Fibroblast of lung (primary cell): ENCODE measurements around the gene TRIM15. TPM values are rescaled to one million over a fixed set of nuclear protein-coding genes. Genes with fewer than 3 reads are reported as not detected.

Experiments
- DNase-seq, 2 donors: peaks; one replicate each; pipeline versions ENCODE4 v3.0.0 to v3.0.0-alpha.2; 2010; ENCODE audit warnings: low read depth in 2 of 2
- H2AFZ ChIP-seq: 2 replicates; pipeline ENCODE4 v1.5.1; 2012; ENCODE audit warnings: low read length, control low read depth, inconsistent platforms
- H3K27ac ChIP-seq: 2 replicates; pipeline ENCODE4 v1.5.1; 2011; ENCODE audit warnings: low read length, control low read depth; ENCODE audit not compliant: insufficient read depth
- H3K27me3 ChIP-seq: 2 replicates; pipeline ENCODE4 v1.5.1; 2011; ENCODE audit warnings: mild to moderate bottlenecking, low read length; ENCODE audit not compliant: control insufficient read depth, insufficient read depth
- H3K36me3 ChIP-seq: 2 replicates; pipeline ENCODE4 v1.5.1; 2011; ENCODE audit warnings: low read length; ENCODE audit not compliant: control insufficient read depth, insufficient read depth
- H3K4me1 ChIP-seq: 2 replicates; pipeline ENCODE4 v1.5.1; 2011; ENCODE audit warnings: low read length; ENCODE audit not compliant: control insufficient read depth, insufficient read depth; ENCODE audit errors: extremely low read depth
- H3K4me2 ChIP-seq: 2 replicates; pipeline ENCODE4 v1.5.1; 2011; ENCODE audit warnings: low read length, control low read depth; ENCODE audit not compliant: insufficient read depth; ENCODE audit errors: extremely low read depth
- H3K4me3 ChIP-seq, 4 experiments: fragments of 200-600 bp in 1 of 4; sonication (generic) in 1 of 4; replicated peaks in 1 of 4; 2 replicates each; pipeline ENCODE4 v1.5.1; 2011 to 2016; ENCODE audit warnings: low read length in 4 of 4, low read depth in 3 of 4, mild to moderate bottlenecking in 3 of 4, control low read depth in 2 of 4, inconsistent platforms in 1 of 4, mixed read lengths in 1 of 4; ENCODE audit not compliant: insufficient read depth in 1 of 4; ENCODE audit errors: control extremely low read depth in 1 of 4
- H3K79me2 ChIP-seq: 2 replicates; pipeline ENCODE4 v1.5.1; 2012; ENCODE audit warnings: mild to moderate bottlenecking, low read length, inconsistent platforms; ENCODE audit not compliant: control insufficient read depth, insufficient read depth
- H3K9ac ChIP-seq: 2 replicates; pipeline ENCODE4 v1.5.1; 2011; ENCODE audit warnings: mild to moderate bottlenecking, low read length, control low read depth; ENCODE audit not compliant: insufficient read depth
- H3K9me3 ChIP-seq: 2 replicates; pipeline ENCODE4 v1.5.1; 2012; ENCODE audit warnings: low read depth, low read length; ENCODE audit not compliant: control insufficient read depth, insufficient read depth
- H4K20me1 ChIP-seq: 2 replicates; pipeline ENCODE4 v1.5.1; 2011; ENCODE audit warnings: low read length; ENCODE audit not compliant: control insufficient read depth, insufficient read depth; ENCODE audit errors: extremely low read depth
- CTCF ChIP-seq, 2 donors: IDR thresholded peaks in 1 of 2; conservative IDR thresholded peaks in 1 of 2; 1 replicate in 1 of 2; 2 replicates in 1 of 2; pipeline ENCODE4 v1.5.1; 2011 to 2012; ENCODE audit warnings: low read length in 2 of 2, control low read depth in 1 of 2, inconsistent platforms in 1 of 2, low read depth in 1 of 2, mild to moderate bottlenecking in 1 of 2
- EZH2 ChIP-seq: IDR thresholded peaks from 2 replicates; pipeline ENCODE4 v1.5.1; 2012; ENCODE audit warnings: low read length, control low read depth, mild to moderate bottlenecking; ENCODE audit errors: missing control alignments
- polyA plus RNA-seq, 2 donors: library from polyadenylated mRNA; depleted of rRNA in 1 of 2; stranded (reverse) in 1 of 2; unstranded in 1 of 2; fragments of >200 nt; gene quantifications; 2 replicates each; pipeline ENCODE4 v1.2.1, GENCODE V29; 2011 to 2012; ENCODE audit warnings: missing spikeins in 1 of 2
- total RNA-seq: library from RNA; depleted of rRNA; stranded (reverse); fragments of >200 nt; gene quantifications from 2 replicates; pipeline ENCODE4 v1.2.1, GENCODE V29; 2014

Gene TRIM15
- total and polyA plus RNA-seq, 2 donors (not counting 1 experiment from before 2014, with no cell fraction given) = not detected

DNA sequence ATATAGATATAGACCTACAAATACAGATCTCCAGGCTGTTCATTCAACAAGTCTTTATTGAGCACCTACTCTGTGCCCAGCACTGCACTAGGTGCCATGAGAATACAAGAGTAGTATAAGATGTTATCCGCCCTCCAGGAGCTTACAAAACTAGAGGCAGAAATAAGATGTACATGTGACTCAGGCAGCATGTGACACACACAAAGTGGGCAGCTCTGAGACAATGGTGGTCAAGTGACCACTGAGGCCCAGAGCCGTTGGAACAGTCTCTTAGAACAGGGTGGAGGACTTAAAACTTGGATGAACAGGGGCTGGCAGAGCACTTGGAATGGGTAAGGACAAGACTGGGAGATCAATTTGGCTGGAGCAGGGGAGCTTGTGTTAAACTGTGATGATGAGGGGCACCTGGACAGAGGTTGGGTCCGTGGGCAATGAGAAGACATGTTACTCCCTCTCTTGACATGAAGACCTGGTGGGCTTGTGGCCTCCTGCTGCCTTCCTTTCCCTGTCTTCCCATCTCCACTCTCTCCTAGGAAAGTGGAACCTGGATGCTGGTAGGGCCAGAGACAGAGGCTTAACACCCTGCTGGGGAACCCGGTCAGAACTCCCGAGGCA lies 21.2 kb downstream of the TRIM15 start:
- no peaks in the 10 kb centered on the region for H3K9me3 ChIP-seq
- H3K79me2 ChIP-seq = no peaks in the 10 kb centered on the region
- H3K9ac ChIP-seq = no peak overlapping the region
- no peak for DNase-seq
- H3K4me1 ChIP-seq = no peaks in the 10 kb centered on the region
- TF ChIP-seq CTCF (conservative IDR thresholded peaks at IDR 0.05 in 1 of 2, IDR thresholded peaks at IDR 0.05 in 1 of 2; ENCODE audit: low read depth in 1 of 2, low read length in 2 of 2) (no peak), EZH2 (no peak)
- H3K4me3 ChIP-seq = no peak overlapping the region
- peaks cover 5% of the 10 kb centered on the region for H3K36me3 ChIP-seq
- H4K20me1 ChIP-seq = no peaks in the 10 kb centered on the region
- H3K27ac ChIP-seq = no peak overlapping the region
- H3K4me2 ChIP-seq = no peak overlapping the region
- no peak overlapping the region for H2AFZ ChIP-seq
- H3K27me3 ChIP-seq = no peaks in the 10 kb centered on the region

DNA sequence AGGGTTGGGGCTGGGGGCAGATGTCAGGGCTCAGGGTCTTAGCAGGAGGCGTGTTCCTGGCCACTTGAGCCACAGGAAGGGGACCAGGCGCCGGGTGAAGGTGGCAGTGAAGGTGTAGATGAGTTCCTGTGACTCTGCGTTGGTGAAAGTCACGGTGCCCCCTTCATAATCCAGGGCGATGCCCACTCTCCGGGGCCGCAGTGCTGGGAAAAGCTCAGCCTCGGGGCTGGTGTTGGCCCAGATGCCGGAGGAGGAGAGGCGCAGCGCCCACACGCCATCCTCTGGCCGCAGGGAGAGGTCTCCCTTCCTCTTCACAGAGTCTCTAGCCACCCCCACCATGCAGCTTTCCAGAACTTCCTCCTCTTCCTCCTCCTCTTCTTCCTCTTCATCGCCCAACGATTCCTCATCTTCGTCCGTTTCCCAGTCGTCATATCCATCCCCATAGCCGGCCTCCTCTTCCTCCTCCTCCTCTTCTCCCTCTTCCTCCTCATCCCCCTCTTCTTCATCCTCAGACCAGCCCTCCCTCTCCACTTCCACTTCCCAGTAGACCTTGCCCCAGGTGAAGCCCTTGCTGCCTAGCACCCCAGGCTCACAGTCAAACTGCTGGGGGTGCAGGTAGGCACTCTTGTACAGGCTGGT lies 22.6 kb downstream of the TRIM15 start:
- Histone ChIP-seq H4K20me1 (no peaks in the 10 kb centered on the region), H3K27me3 (no peaks in the 10 kb centered on the region), H3K9ac (no peak overlapping the region), H3K4me2 (no peak overlapping the region), H2AFZ (no peak overlapping the region), H3K36me3 (peaks cover 9% of the 10 kb centered on the region), H3K79me2 (no peaks in the 10 kb centered on the region), H3K4me3 (no peak overlapping the region), H3K27ac (no peak overlapping the region), H3K4me1 (no peaks in the 10 kb centered on the region), H3K9me3 (no peaks in the 10 kb centered on the region)
- DNase-seq = no peak
- TF ChIP-seq EZH2 = no peak
- TF ChIP-seq CTCF (conservative IDR thresholded peaks at IDR 0.05 in 1 of 2, IDR thresholded peaks at IDR 0.05 in 1 of 2; ENCODE audit: low read depth in 1 of 2, low read length in 2 of 2) = no peak

DNA sequence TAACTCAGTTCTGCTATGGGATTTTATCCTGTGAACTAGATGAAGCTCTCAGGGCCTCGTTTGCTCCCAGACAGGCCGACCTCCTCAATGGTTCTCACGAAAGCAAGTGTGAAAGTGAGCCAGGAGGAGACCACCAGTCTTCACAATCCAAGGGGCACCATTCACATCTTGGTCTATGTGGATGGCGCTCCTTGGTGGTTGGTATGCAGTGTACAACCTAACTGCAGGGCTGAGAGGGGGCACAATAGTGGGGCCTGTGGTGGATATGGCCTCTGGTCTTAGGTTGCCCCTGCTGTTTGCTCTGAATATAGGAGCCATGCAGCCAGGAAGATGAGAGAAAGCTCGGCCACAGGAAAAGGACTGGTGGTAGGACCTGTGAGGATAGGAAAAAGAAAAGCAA lies 25.2 kb downstream of the TRIM15 start:
- no peaks in the 10 kb centered on the region for H3K9me3 ChIP-seq
- H4K20me1 ChIP-seq = no peaks in the 10 kb centered on the region
- H3K36me3 ChIP-seq = peaks cover 11% of the 10 kb centered on the region
- no peaks in the 10 kb centered on the region for H3K79me2 ChIP-seq
- no peak overlapping the region for H3K4me3 ChIP-seq
- no peak overlapping the region for H2AFZ ChIP-seq
- no peak overlapping the region for H3K27ac ChIP-seq
- H3K9ac ChIP-seq = no peak overlapping the region
- no peak for DNase-seq
- H3K27me3 ChIP-seq = no peaks in the 10 kb centered on the region
- no peak overlapping the region for H3K4me2 ChIP-seq
- no peaks in the 10 kb centered on the region for H3K4me1 ChIP-seq
- TF ChIP-seq EZH2 (no peak), CTCF (conservative IDR thresholded peaks at IDR 0.05 in 1 of 2, IDR thresholded peaks at IDR 0.05 in 1 of 2; ENCODE audit: low read depth in 1 of 2, low read length in 2 of 2) (no peak)
